Activated naive CD4-positive, alpha-beta T cell treated with anti-CD3 and anti-CD28 coated beads, Interleukin-2, amount 50 U/mL, for 72 hours (primary cell): ENCODE results near the gene TGFBRAP1. TPM values are rescaled to one million over a fixed set of nuclear protein-coding genes. Genes with fewer than 3 reads are reported as not detected.
A peak's percentile ranks its signal among the peaks of the same experiment; 100 is the strongest.

Experiments used
- ATAC-seq, 2 donors: fragments of 150-1000 bp; cut with Tn5 transposase; 2 replicates each; pipeline ENCODE4 v1.10.0; 2021; ENCODE audit warnings: mild to moderate bottlenecking in 2 of 2, moderate library complexity in 2 of 2
- DNase-seq, 2 donors: peaks; one replicate each; pipeline ENCODE4 v3.0.0; 2021 to 2022; ENCODE audit warnings: low spot score in 2 of 2
- H3K27ac Mint-ChIP-seq, 2 donors: one replicate each; pipeline ENCODE4 v1.8.0; 2022; ENCODE audit warnings: mild to moderate bottlenecking in 2 of 2, mixed read lengths in 2 of 2
- H3K36me3 Mint-ChIP-seq, 2 donors: one replicate each; pipeline ENCODE4 v1.8.0; 2022; ENCODE audit warnings: mixed read lengths in 2 of 2
- H3K9me3 Mint-ChIP-seq, 2 donors: one replicate each; pipeline ENCODE4 v1.8.0; 2022; ENCODE audit warnings: mixed read lengths in 2 of 2
- total RNA-seq, 2 donors: library from RNA; stranded (reverse); gene quantifications; one replicate each; pipeline ENCODE4 v1.2.3, GENCODE V29; 2022

Gene TGFBRAP1
- total RNA-seq, 2 donors from 2014 or later = 15.9 to 22.6 TPM

DNA sequence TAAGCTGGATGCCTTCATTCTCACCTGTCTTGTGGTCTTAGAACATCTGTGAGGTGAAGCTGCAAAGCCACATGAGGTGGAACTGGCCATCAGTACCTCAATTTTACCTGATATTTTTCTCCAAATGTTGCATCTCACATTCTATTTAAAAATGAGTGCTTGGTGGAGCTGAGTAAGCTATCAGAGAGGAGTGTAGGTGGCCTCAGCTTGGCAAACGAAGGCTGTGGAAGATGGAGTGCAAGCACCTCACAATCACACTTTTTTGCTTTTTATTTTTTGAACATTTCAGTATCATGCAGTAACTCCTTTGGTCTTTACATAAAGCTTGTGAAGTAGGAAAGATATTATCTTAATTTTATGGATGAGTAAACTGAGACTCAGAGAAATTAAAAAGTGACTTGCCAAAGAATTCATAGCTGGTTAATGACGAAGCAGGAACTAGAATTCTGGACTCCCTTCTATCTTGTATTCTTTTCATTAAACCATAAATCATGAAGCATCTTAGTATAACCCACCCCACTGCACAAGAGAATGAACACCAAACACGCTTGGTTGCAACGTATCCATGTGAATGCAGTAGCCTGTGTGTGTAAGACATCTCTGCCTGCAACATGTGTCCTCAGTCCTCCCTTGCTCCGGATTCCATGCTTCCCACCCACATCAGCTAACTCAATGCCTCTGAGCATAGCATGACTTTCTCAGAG, 35.1 kb upstream of the TGFBRAP1 start:
- peak overlapping the region in 1 of 2 donors; percentile 55 for H3K27ac Mint-ChIP-seq
- H3K36me3 Mint-ChIP-seq = peaks cover 0 to 13% of the 10 kb centered on the region in 2 donors
- DNase-seq (no peak), ATAC-seq (no peak)
- no peaks in the 10 kb centered on the region for H3K9me3 Mint-ChIP-seq

GRCh38 chr2:105362862-105363591, 33.5 kb upstream of the TGFBRAP1 start:
- Mint-ChIP-seq H3K36me3 (peaks cover 2 to 15% of the 10 kb centered on the region in 2 donors), H3K9me3 (no peaks in the 10 kb centered on the region), H3K27ac (peak overlapping the region in 1 of 2 donors; percentile 38)
- ATAC-seq (peak in 1 of 2 donors; percentile 37), DNase-seq (no peak)

- H3K9me3 Mint-ChIP-seq = peaks cover 5 to 6% of the 10 kb centered on the region in 2 donors
- peaks cover 15 to 26% of the 10 kb centered on the region in 2 donors for H3K36me3 Mint-ChIP-seq
- DNase-seq = no peak
- ATAC-seq = no peak
- H3K27ac Mint-ChIP-seq = peak overlapping the region; percentile 50 to 68
These were observed 31.8 kb upstream of the TGFBRAP1 start for GRCh38 chr2:105361102-105361889.

- ATAC-seq = no peak
- H3K36me3 Mint-ChIP-seq = peaks cover 24 to 44% of the 10 kb centered on the region in 2 donors
- H3K9me3 Mint-ChIP-seq = peaks cover 12% of the 10 kb centered on the region in 2 donors
- no peak for DNase-seq
- H3K27ac Mint-ChIP-seq = no peak overlapping the region
These were observed 29.1 kb upstream of the TGFBRAP1 start for GRCh38 chr2:105358593-105358992.

GRCh38 chr2:105357122-105357521, 27.6 kb upstream of the TGFBRAP1 start:
- no peak for DNase-seq
- peaks cover 12% of the 10 kb centered on the region in 2 donors for H3K9me3 Mint-ChIP-seq
- H3K36me3 Mint-ChIP-seq = peaks cover 30 to 52% of the 10 kb centered on the region in 2 donors
- H3K27ac Mint-ChIP-seq = no peak overlapping the region
- no peak for ATAC-seq

GRCh38 chr2:105344704-105345345, 15.3 kb upstream of the TGFBRAP1 start:
- H3K36me3 Mint-ChIP-seq = peaks cover 0 to under 1% of the 10 kb centered on the region in 2 donors
- H3K9me3 Mint-ChIP-seq = no peaks in the 10 kb centered on the region
- DNase-seq (no peak), ATAC-seq (no peak)
- peak overlapping the region in 1 of 2 donors; percentile 4 for H3K27ac Mint-ChIP-seq

DNA sequence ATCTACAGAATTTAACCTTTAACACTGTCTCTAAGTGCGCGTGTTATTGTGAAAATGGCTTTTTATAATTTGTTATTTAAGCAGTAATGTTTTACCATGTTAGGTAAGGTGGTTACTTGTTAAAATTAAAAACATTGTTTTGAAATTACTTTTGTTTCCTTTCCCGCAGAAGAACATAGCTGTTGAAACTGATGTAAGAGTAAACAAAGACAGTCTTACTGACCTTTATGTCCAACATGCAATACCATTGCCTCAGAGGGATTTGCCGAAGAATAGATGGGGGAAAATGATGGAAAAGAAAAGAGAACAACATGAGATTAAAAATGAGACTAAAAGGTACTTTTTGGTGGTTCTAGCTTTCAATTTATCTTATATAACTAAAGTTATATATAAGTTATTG, 9.9 kb upstream of the TGFBRAP1 start:
- no peak overlapping the region for H3K27ac Mint-ChIP-seq
- ATAC-seq (no peak), DNase-seq (no peak)
- no peaks in the 10 kb centered on the region for H3K9me3 Mint-ChIP-seq
- H3K36me3 Mint-ChIP-seq = peaks cover 5 to 15% of the 10 kb centered on the region in 2 donors

DNA sequence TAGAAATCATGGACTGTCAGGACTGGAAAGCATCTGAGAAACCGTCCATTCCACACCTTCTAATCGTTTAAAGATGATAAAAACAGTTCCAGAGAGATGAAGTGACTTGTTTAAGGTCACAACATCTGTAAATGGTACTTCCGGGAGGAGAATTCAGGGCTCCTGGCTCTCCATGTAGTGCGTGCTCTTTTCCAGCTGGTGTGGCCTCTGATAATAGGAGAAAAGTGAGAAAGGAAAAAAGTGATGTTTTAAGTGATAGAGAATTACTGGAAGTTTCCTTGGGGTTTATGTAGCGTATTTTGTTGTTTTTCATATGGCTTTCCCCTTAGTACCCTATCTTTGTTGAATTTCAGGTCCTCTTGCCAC, 8.5 kb upstream of the TGFBRAP1 start:
- no peaks in the 10 kb centered on the region for H3K9me3 Mint-ChIP-seq
- peak overlapping the region; percentile 92 to 96 for H3K27ac Mint-ChIP-seq
- DNase-seq = no peak
- ATAC-seq = no peak
- peaks cover 5 to 15% of the 10 kb centered on the region in 2 donors for H3K36me3 Mint-ChIP-seq

DNA sequence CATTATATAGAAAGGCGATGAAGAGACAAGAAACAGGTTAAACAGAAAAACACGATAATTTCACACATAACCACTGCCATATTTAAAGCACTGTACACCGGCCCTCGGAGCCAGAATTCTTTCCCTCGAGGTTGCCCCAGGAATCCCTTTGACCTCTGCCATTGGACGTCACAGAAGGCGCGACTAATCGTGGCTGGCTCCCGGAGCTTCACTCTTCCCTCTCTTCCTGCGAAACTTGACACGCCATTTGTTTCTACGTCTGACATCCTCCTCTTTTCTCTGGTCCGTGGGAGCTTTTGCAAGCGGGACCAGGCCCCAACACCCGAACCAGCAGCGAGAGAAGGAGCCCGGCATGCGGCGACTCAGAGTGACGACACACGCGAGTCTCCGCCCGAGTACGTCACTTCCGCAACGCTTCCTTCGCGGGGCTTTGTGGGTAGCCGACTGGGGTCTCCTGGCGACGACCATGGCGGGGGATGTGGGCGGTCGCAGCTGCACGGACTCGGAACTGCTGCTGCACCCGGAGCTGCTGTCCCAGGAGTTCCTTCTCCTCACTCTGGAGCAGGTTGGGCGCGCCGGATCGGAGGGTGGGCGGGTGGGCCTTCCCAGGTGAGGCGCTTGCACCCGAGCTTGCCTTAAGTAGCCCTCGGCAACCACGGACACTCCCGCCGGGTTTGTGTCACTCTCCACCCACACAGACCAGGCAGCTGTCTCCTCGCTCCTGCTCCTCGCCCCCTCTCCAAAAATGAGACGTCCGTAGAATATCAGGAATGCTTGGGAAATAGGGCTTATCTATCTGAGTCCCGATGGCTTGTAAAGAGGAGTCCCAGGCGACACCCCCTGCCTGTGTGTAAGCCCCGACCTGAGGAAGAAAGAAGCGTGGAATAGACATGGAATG, 7.8 kb upstream of the TGFBRAP1 start, which contains the start of gene C2orf49:
Gene C2orf49 (plus strand): TSS at position 419 of the 898 bp plus-strand sequence. CDS start 48 bp downstream, at position 467.
- peak; percentile 95 to 98 for ATAC-seq
- H3K36me3 Mint-ChIP-seq = peaks cover 5 to 15% of the 10 kb centered on the region in 2 donors
- peak; percentile 80 to 90 for DNase-seq
- H3K9me3 Mint-ChIP-seq = no peaks in the 10 kb centered on the region
- peak within 1 kb of the TSS; percentile 92 to 100 for H3K27ac Mint-ChIP-seq

DNA sequence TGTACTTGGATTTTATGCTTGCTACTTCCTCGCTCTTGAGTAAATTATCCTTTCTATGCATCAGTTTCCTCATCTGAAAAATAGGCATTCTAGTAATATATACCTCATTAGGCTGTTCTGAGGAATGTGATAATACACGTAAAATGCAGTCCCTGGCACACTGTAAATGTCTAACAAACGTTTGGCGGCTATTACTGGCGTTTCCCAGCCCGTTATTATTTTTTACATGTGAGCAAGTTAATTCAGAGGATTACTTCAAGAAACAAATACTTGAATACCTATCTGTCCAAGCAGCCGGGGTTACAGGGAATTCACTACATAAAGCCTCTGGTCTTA, 7.2 kb upstream of the TGFBRAP1 start:
- H3K36me3 Mint-ChIP-seq = peaks cover 5 to 15% of the 10 kb centered on the region in 2 donors
- H3K27ac Mint-ChIP-seq = peak overlapping the region; percentile 92 to 100
- ATAC-seq = no peak
- no peak for DNase-seq
- no peaks in the 10 kb centered on the region for H3K9me3 Mint-ChIP-seq

DNA sequence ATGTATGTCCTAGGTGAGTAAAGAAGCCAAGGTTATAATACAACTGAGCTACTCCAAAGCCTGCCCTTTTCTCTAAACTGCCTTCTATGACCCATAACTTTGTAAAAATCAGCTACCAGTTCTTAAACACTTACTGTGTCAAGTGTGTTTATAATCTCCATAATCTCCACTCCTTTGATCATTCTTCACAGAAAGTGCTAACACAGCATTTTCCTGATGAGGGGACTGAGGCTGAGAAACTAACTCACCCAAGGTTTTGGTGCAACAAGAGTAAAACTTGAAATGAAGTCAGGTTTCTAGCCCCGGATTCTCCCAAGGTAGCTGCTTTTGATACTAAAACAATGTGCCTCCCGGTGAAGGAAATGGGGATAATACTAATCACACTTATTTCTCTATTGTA, 5.9 kb upstream of the TGFBRAP1 start:
- no peak for DNase-seq
- H3K36me3 Mint-ChIP-seq = peaks cover 5 to 15% of the 10 kb centered on the region in 2 donors
- H3K27ac Mint-ChIP-seq = peak overlapping the region in 1 of 2 donors; percentile 92
- no peaks in the 10 kb centered on the region for H3K9me3 Mint-ChIP-seq
- ATAC-seq = no peak

GRCh38 chr2:105334211-105334610, 4.7 kb upstream of the TGFBRAP1 start:
- ATAC-seq = no peak
- DNase-seq = no peak
- Mint-ChIP-seq H3K36me3 (peaks cover 6 to 17% of the 10 kb centered on the region in 2 donors), H3K27ac (peak overlapping the region in 1 of 2 donors; percentile 2), H3K9me3 (no peaks in the 10 kb centered on the region)

DNA sequence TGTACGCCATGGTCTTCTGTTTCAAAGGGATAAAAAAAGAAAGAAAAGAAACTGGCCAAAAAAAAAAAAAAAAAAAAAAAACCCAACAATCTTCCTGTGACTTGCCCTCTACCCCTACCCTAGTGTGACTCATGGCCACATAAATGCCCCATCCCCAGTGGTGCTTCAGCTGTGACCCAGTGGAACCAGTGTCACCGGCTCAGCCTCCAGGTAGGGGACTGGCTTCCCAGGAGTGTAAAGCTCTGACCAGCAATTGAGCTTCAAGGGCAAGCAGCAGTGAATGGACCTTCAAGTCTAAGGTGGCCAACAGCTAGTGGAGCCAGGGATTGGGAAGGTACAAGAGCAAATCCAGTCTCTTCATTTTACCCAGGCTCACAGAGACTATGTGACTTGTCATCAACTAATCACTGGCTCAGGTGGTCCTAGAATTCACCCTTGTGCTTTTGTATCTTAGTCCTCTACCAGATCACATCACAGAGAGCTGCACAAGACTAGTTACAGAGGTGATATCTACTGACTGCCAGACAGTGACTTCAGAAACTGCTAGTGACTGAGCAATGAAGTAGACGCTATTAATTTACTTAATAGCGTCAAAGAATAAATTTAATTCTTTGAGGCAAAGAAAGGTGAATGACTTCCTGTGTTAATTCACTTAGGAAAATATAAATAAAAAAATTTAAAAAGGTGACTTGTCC, 1.3 kb upstream of the TGFBRAP1 start:
- no peaks in the 10 kb centered on the region for H3K9me3 Mint-ChIP-seq
- ATAC-seq (peak in 1 of 2 donors; percentile 69), DNase-seq (no peak)
- H3K36me3 Mint-ChIP-seq = peaks cover 12 to 13% of the 10 kb centered on the region in 2 donors
- peak overlapping the region; percentile 95 for H3K27ac Mint-ChIP-seq

- Mint-ChIP-seq H3K27ac (peak overlapping the region; percentile 88 to 95), H3K9me3 (no peaks in the 10 kb centered on the region), H3K36me3 (peaks cover 13 to 25% of the 10 kb centered on the region in 2 donors)
- ATAC-seq = peak; percentile 23 to 29
- DNase-seq = no peak
These were observed 359 bp downstream of the TGFBRAP1 start for GRCh38 chr2:105329197-105329554.
